CD4-positive, alpha-beta T cell treated with Interleukin-4 for 1 hour (primary cell): Measurements from ENCODE around the gene CXCL13.
"Not testable (repeated sequence)": the region's sequence is repeated elsewhere in the genome, so short reads cannot be mapped to it uniquely, and the experiment has no call there.

Experiments
- DNase-seq, 2 donors: peaks; one replicate each; pipeline ENCODE4 v3.0.0-alpha.2; 2020 to 2022

Gene CXCL13

GRCh38 chr4:77613267-77613666 is 7.6 kb downstream of the CXCL13 start:
- no peak for DNase-seq

GRCh38 chr4:77615153-77615552 is 9.5 kb downstream of the CXCL13 start:
- no peak for DNase-seq

GRCh38 chr4:77617203-77617602 is 11.6 kb downstream of the CXCL13 start:
- no peak for DNase-seq

DNA sequence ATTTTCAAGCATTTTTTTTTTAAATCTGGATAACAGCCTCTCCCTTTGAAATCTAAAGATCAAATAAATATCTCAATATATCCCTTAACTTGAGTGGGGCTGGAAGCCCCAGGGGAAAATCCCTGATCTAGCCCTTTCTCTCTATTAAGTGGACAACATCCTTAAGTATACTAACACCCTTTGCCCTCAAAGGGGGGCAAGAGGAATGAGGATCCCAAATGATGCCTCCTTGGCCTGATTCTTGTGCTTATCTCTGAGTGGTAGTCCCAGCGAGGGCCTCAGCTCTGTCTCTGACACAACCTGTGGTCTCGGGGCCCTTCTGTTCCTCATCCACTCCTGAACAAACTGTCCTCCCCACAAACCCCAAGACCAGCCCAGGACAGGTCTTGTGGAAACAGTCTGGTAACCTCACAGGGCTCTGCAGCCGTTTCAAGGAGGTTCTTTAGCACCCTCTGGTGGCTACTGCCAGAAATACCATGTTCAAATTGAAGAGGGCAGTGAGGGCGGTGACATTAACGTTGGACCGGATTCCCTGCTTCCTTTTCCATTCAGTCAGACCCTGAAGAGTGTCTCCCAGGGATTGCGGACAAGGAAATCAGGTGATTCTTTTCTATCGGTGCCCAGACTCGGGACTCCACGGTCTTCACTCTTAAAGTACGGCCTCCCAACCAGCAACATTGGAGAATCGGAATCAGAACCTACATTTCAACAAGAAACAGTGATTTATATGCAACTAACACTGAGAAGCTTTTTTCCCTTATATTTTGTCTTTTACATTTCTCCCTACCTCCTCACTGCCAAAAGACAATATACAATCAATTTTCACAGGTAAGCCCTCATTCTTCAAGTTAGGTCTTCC is 13.0 kb downstream of the CXCL13 start:
- DNase-seq = peak; percentile 45 to 56

DNA sequence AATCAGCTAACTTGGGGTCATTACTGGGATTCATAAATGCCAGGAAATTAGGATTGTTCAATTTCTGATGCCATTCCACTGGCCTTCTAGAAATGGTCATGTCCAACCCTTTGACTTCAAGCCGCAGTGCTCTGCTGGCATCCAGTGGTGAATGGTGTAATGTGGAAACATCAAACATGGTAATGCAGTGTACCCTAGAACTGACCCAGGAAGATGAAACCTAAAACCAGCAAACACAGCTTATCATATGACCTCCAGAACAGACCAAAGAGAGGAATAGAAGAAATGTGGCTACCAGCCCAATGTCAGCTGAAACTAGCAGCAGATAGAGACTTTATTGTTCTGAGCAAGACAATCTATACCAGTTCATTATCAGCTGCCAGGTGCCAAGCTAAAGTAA is 13.8 kb downstream of the CXCL13 start:
- no peak for DNase-seq

GRCh38 chr4:77621254-77621653 is 15.6 kb downstream of the CXCL13 start:
- no peak for DNase-seq

- no peak for DNase-seq
Observed at GRCh38 chr4:77623091-77623490, 17.5 kb downstream of the CXCL13 start.

DNA sequence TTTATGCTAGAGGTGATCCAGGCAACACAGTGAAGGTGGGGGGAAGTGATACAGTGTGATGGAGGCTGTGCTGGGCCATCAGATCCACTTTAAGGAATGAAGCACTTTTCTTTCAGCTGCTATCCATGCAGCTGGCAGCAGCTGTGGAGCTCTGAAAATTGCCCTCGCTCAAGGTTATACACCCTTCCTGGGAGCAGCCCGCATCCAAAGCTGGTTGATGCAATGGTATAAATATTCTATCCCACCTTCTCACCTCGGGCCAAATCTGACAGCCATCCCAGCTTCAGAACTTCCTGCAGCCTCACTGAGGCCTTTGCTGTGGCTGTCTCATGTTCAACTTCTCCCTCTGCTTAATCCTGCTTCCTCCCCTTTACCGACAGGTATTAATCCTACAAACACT is 18.6 kb downstream of the CXCL13 start:
- no peak for DNase-seq

DNA sequence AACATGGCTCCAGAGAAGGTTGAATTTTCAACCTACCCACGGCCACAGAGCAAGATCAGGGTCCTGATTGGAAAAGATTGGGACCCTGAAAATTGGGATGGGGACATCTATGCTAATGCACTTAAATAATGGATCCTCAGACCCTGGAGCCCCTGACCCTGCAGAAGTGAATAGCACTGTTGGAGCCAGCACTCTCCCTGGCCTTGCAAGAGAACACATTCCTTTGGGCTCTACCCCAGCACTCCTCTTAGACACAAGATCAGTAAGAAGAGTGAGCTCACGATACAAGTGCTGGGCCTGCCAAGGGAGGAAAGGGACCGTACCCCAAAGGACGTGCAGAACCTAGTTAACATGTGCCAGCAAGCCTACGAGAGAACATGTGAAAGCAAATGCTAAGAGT is 19.9 kb downstream of the CXCL13 start:
- no peak for DNase-seq

DNA sequence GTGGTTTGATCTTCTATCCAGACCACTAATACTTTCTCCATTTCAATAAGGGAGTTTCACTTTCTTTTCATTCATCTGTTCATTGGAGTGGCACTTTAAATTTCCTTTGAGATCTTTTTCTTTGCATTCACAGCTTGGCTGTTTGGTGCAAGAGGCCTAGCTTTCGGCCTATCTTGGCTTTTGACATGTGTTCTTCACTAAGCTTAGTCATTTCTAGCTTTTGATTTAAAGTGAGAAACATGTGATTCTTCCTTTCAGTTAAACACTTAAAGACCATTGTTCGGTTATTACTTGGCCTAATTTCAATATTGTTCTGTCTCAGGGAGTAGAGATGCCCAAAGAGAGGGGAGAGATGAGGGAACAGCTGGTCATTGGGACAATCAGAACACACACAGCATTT is 24.3 kb downstream of the CXCL13 start:
- no peak for DNase-seq

- no peak for DNase-seq
Observed at GRCh38 chr4:77631276-77631675, 25.7 kb downstream of the CXCL13 start.

DNA sequence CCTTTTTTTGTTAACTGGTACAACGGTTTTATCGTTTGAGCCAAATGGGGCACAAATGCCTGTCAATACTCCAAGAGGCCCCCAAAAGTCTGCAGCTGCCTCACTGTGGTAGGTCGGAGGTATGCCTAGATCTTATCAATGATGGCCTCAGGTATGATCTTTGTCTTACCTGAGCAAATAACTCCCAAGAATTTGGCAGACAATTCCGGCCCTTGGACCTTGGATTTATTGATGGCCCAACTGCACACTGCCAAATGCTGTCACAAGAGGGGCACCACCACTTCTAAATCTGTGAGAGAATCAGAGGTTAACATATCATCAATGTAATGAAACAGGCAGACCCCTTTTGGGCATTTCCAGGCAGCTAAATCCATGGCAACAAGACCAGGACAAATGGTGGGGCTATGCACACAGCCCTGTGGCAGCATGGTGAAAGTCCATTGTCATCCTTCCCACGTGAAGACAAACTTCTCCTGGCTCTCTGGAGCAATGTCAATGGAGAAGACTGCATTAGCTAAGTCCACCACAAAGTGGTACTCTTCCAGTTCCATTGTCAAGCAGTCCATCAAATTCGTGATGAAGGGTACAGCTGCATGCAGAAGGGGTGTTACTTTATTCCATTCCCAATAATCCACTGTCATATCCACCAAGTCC is 28.6 kb downstream of the CXCL13 start:
- no peak for DNase-seq

GRCh38 chr4:77635246-77635645 is 29.6 kb downstream of the CXCL13 start:
- DNase-seq = no peak

DNA sequence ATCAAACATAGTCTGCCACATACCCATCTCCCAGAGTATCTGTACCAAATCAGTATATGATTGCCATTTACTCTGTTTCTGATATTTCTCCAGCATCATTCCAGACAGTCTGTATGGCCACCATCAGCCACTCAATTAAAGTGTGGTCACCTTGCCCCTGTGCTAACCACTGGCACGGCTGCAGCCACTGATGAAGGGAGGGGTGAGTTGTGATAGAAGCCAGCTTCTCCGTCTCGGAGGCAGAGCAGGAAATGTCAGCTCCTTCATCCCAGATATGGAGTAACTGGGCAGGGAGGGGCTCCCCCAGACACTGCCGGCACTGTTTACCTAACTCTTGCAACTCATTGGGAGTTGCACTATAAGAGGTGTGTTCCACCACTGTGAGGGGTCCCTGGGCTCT is 30.3 kb downstream of the CXCL13 start:
- DNase-seq = no peak

DNA sequence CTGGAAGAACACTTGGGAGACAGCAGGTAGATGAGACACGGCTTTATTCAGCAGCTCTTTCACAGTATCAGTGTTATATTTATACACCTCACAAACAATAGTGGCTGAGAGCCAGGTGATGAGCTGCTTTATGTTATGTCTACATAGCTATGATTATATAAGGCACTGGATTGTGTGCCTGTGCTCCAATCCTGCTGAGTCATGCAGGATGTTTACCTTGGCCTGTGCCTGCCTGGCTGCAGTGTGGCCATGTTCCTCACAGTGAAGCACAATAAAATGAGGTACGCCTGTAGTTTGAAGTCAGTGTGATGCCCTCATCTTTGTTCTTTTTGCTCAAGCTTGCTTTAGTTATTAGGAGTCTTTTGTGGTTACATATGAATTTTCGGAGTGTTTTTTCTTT is 31.3 kb downstream of the CXCL13 start:
- DNase-seq = no peak

GRCh38 chr4:77644069-77644468 is 38.4 kb downstream of the CXCL13 start:
- not testable (repeated sequence) for DNase-seq

DNA sequence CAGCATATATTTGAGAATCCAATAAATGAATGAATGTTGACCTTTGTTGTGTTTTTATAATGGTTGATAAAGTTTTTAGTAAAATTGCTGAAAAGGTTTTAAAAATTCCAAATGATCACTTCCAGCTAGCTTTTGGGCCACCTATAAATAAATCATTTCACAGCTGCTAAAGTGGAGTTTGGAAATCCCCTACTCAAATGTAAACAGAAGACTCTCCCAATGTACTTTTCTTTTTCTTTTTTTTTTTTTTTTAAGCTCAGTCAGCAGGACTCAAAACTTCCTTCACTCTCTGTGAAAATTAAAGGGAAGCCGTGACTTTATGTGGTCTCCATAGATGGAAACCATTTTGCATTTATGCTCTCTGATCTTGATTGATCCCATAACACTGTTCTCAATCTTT is 45.2 kb downstream of the CXCL13 start:
- DNase-seq = no peak

- no peak for DNase-seq
Observed at GRCh38 chr4:77651820-77652219, 46.2 kb downstream of the CXCL13 start.

DNA sequence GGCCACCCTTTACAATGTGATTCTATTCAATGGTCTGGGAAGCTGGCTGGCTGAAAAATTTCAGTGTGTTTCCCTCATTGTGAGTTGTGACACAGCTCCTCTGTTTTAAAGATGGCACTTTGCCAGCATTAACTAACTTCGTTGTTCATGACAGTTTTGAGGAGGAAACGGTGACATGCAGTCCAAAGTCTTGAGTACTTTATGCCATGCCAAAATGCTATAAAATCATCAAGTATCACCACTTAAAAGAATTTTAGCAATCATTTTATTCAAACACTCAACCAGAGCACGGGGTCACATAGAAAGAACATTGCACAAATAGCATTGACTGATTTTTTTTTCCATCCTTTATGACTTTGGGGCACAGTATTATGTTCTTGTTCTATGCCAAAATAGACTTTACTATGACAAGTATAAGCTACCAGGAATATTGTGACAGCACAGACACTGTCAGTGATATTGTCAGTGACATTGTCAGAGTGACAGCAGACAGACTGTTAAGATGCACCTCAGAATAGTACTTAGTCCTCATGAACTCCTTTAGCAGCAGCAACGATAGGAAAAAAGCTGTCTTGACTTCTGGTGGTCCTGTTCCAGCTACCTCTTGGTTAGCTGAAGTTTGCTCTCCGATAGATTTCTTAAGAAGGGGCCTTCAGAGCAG is 46.7 kb downstream of the CXCL13 start:
- DNase-seq = no peak

DNA sequence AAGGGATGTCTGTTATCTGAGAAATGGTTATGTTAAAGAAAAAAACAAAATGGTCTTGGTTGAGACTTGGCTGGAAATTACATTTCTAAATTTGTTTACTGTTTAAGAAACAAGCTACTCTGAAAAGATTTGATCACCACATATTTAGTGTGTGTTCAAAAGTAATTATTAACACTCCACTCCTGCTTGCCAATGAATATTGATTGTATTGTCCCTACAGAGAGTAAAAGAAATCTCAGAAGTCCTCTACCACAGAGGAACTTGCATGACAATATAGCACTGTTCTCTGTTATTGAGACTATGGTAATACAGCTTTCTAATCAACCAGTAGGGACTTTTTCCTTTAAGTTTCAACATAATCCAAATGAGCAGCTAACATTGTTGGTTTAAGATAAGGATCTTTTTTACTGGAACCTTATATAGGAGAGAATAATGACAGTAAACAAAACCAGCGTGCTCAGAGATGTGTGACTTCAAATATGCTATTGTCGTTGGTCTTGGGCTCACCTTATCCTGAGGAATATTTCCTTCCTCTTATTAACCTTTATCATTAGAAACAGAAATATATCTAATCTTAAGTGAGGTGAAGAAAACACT is 47.6 kb downstream of the CXCL13 start:
- DNase-seq = no peak

DNA sequence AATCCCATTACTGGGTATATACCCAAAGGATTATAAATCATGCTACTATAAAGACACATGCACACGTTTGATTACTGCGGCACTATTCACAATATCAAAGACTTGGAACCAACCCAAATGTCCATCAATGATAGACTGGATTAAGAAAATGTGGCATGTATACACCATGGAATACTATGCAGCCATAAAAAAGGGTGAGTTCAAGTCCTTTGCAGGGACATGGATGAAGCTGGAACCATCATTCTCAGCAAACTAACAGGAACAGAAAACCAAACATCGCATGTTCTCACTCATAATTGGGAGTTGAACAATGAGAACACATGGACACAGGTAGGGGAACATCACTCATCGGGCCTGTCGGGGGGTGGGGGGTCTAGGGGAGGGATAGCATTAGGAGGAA is 54.7 kb downstream of the CXCL13 start:
- DNase-seq = not testable (repeated sequence)
